SH-SY5Y (cell line): ENCODE measurements around the gene PLET1.
A peak's percentile ranks its signal among the peaks of the same experiment; 100 is the strongest.

Experiments
- GATA2 ChIP-seq: IDR thresholded peaks from 2 replicates; pipeline ENCODE4 v1.6.1; 2011; ENCODE audit warnings: mild to moderate bottlenecking, low read depth, low read length
- GATA3 ChIP-seq: IDR thresholded peaks from 2 replicates; pipeline ENCODE4 v1.6.1; 2011; ENCODE audit warnings: low read depth, mild to moderate bottlenecking, low read length, moderate library complexity

Gene PLET1

GRCh38 chr11:112273066-112273465 lies 12.4 kb upstream of the PLET1 start:
- TF ChIP-seq GATA2: no peak
- TF ChIP-seq GATA3: no peak

DNA sequence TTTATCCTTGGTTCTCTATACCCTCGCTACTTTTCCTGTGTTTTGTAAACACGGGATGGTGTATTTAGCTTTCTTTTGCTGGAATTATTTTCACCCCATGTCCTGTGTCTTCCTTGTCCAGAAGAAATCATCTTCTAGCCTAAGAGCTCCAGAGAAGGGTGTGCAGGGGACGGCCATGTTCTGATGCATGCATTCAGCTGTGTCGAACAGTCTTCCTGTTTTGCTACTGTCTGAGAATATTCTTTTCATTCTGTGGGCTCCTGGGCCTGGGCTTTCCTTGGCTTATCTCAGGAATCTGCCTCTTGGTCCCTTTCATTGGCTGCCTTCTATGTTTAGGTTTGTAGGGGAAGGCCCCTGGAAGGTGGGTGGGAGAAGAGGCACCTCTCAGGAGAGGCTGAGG lies 10.6 kb upstream of the PLET1 start:
- TF ChIP-seq GATA2 (no peak), GATA3 (no peak)

DNA sequence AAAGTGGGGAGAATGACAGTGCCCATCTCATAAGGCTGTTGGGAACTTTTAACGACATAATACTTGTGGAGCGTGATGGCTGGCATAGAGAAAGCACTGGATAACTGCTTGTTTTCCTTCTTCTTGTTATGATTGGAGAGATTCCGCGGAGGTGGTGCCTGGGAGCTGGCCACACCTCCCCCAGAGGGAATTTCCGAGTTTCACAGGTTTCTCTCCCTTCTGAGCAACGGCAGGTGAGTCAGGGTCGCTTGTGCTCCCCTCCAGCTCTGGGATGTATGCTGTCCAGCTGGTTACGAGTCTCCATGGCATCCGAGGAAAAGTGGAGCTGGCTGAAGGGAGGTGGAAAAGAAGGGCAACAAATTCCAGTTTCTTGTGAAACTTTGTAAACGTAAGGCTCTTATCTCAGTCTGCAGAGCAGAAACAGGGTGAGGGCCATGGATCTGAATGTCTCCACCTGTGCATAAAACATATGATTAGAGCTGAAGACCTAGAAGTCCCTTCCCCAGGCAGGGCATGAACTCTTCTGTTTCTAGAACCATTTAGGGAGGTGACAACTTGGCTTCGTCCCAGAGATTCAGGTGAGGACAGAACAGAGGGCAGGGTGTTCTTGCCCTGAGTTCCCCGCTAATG lies 10.0 kb upstream of the PLET1 start:
- TF ChIP-seq GATA2 (no peak), GATA3 (no peak)

DNA sequence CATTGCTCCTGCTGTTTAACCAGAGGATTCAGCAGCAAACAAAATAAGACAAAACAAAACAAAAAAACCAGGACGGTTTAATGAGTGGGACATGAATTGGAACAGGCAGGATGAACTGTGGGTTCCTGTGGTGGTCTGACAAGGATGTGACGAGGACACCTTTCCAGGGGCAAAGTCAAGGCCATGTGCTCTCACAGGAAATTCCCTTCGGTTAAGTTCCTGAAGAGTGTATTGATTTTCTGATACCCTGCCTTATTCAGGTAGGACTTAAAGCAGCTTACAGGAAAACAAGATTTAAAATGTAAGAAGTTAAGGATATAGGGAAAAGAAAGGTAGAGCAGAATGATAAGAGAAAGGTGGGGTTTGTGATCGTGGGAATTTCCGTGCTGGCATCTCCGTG lies 8.5 kb upstream of the PLET1 start:
- TF ChIP-seq GATA3: no peak
- no peak for TF ChIP-seq GATA2

GRCh38 chr11:112268406-112268805 lies 7.7 kb upstream of the PLET1 start:
- TF ChIP-seq GATA2 (no peak), GATA3 (no peak)

- TF ChIP-seq GATA3 (no peak), GATA2 (no peak)
These were observed 6.5 kb upstream of the PLET1 start for GRCh38 chr11:112267188-112267591.

DNA sequence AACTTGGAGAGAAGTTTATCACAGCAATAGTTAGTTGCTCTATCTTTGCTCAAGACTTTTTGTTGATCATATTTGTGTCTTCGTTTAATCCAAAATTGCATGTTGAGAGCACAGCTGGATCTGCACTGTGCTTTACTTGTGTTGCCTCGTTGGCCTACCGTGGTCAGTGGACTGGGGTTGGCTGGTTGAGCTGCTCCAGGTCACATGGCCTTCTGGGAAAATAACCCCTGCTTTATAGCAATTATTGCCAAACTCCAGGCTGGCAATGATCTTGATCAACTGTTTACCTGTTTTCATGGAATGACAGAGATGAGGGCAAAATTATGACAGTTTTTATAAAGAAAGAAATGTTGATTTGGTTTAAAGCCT lies 5.7 kb upstream of the PLET1 start:
- TF ChIP-seq GATA3 (no peak), GATA2 (no peak)

DNA sequence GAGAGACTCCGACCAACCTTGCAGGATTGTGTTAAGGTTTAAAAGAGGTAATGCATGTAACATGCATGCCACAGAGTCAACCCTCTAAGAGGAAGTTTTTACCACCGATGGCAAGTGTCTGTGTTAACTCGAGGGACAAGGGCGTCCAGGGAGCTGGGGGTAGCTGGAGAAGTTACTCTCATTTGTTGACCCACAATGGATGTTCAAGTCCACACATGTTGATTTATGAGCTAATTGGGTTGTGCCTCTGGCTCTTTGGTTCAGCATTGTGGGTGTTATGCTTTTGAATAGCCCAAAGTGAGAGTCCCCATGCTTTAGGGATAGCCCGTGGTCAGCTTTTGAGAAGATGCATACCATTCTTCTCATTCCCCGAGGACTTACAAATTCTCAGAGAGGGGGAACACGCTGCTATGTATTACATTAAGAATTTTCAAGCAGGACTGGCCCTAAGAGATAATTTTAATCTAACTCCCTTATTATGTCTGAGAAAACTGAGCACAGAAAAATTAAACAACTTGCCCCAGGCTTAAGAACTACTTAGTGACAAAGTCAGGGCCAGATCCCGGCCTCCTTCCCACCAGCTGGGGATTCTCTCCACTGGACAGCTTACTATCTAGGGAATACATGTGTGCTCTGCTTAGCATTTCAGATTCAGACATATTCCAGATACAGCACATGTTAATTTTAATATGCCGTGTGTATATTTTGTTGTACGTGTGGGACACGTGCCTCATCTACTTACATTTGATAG lies 5.2 kb upstream of the PLET1 start:
- TF ChIP-seq GATA3 (peak; percentile 67), GATA2 (peak; percentile 86)

GRCh38 chr11:112255067-112255720 lies 5.5 kb downstream of the PLET1 start:
- TF ChIP-seq GATA3 (no peak), GATA2 (no peak)

GRCh38 chr11:112253605-112254242 lies 6.9 kb downstream of the PLET1 start:
- no peak for TF ChIP-seq GATA3
- no peak for TF ChIP-seq GATA2

DNA sequence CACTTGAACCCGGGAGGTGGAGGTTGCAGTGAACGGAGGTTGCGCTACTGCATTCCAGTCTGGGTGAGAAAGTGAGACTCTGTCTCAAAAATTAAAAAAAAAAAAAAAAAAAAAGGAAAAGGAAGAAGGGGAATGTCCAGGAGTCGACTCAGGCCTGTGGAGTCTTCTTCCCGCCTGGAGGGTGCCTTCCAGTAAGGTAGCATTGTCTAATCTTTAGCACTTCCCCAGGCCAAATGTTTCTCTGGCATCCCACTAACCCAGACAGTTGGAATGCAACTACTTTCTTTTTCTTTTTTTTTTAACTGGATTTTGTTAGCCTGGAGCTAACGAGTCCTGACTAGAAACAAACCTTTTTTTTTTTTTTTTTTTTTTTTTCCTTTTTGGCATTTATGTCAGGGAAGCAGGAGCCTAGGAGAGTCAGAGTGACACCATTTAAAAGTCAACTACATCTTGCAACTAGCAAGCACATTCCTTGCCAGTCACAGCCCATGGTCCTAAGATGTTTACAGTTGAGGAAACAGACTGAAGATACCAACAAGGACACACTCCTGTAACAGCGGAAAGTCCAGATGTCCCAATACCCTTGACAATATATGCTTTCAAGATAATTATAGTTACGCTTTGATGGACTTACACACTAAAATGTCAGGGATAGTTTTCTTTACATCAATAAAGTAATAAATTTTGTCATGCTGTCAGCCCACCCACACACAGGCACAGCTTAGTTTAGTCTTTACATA lies 10.6 kb downstream of the PLET1 start:
- no peak for TF ChIP-seq GATA3
- no peak for TF ChIP-seq GATA2

DNA sequence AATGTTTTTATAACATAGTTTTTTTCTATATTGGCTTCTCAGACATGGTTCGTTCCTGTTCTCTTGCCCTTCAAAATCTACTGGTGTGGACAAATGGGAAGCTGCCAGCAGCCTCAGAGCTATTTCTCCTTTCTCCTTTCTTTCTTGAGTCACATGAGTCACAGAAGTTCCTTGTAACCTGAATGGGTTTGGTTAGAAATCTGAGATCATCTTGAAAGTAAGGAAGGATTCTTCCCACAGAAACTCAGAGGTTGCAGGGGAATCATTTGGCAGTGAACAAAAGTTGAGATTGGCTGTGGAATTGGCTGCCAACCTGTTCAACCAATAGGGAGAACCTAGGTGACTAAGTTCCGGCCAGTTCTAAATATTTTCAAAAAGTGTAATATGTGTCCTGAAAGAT lies 12.5 kb downstream of the PLET1 start:
- no peak for TF ChIP-seq GATA3
- TF ChIP-seq GATA2: no peak

DNA sequence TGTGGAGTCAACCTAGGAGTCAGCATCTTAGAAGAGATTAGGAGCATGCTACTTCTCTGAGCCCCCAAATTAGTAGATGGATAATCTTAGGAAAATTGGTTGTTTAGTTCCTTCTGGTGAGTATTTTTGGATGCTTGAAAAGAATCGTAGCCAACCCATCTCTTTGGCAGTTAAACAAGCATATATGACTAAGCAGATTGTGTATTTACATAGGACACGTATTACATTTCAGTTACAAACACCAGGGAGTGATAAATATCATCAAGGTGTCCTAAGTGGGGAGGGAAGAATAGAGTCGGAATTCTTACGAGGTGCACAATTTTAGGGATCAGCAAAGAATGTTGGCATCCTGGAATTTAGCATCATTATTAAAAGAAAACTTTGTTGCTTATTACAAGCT lies 13.5 kb downstream of the PLET1 start:
- no peak for TF ChIP-seq GATA2
- no peak for TF ChIP-seq GATA3

- TF ChIP-seq GATA2 (no peak), GATA3 (no peak)
These were observed 19.2 kb downstream of the PLET1 start for GRCh38 chr11:112241486-112241885.
